HG02610 (cell line): Measurements from ENCODE around the gene PLAC9.

ENCODE experiments used
- ATAC-seq: cut with Tn5 transposase; IDR thresholded peaks from one replicate; pipeline ENCODE4 v1.9.1; 2021; ENCODE audit warnings: mild to moderate bottlenecking, moderate library complexity; ENCODE audit not compliant: unreplicated experiment

The PLAC9 gene

GRCh38 chr10:80159166-80159873 lies 26.8 kb downstream of the PLAC9 start:
- no peak for ATAC-seq

- no peak for ATAC-seq
Measured at GRCh38 chr10:80160361-80161320, 28.1 kb downstream of the PLAC9 start.

GRCh38 chr10:80161321-80162083 lies 29.0 kb downstream of the PLAC9 start:
- no peak for ATAC-seq

GRCh38 chr10:80163741-80164341 lies 31.3 kb downstream of the PLAC9 start:
- ATAC-seq: no peak

GRCh38 chr10:80164596-80164995 lies 32.1 kb downstream of the PLAC9 start:
- ATAC-seq: no peak

GRCh38 chr10:80165173-80165572 lies 32.6 kb downstream of the PLAC9 start:
- no peak for ATAC-seq

- ATAC-seq: no peak
Measured at GRCh38 chr10:80166581-80167470, 34.3 kb downstream of the PLAC9 start.

- no peak for ATAC-seq
Measured at GRCh38 chr10:80167471-80168161, 35.1 kb downstream of the PLAC9 start.

- ATAC-seq: no peak
Measured at GRCh38 chr10:80168162-80168511, 35.6 kb downstream of the PLAC9 start.

GRCh38 chr10:80168679-80169380 lies 36.3 kb downstream of the PLAC9 start:
- no peak for ATAC-seq

- no peak for ATAC-seq
Measured at GRCh38 chr10:80170026-80170425, 37.5 kb downstream of the PLAC9 start.

- ATAC-seq: no peak
Measured at GRCh38 chr10:80170641-80171040, 38.1 kb downstream of the PLAC9 start.

GRCh38 chr10:80171248-80171660 lies 38.7 kb downstream of the PLAC9 start:
- no peak for ATAC-seq

GRCh38 chr10:80172896-80173295 lies 40.4 kb downstream of the PLAC9 start:
- no peak for ATAC-seq

GRCh38 chr10:80173466-80173865 lies 40.9 kb downstream of the PLAC9 start:
- no peak for ATAC-seq

GRCh38 chr10:80174641-80175395 lies 42.3 kb downstream of the PLAC9 start:
- ATAC-seq: no peak

GRCh38 chr10:80176526-80176925 lies 44.0 kb downstream of the PLAC9 start:
- ATAC-seq: no peak
